ENCODE data around the gene SAMHD1.

Gene SAMHD1

DNA sequence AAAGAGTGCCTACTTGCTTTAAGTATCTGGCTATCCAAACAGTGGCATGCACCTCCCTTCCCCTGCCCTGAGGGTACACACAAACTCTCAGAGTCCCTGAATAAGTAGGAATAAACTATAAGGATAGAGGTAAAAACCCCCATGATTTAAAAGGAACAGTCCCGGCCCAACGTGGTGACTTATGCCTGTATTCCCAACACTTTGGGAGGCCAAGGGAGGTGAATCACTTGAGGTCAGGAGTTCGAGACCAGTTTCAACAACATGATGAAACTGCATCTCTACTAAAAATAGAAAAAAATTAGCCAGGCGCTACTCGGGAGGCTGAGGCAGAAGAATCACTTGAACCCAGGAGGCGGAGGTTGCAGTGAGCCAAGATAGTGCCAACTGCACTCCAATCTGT lies 22.2 kb downstream of the SAMHD1 start:
- no peaks in the 10 kb centered on the region for H3K9me3 ChIP-seq (replicated peaks in 1 of 2; ENCODE audit: control insufficient read depth in 2 of 2, insufficient read depth in 1 of 2, low read depth in 1 of 2, low read length in 2 of 2)
- H3K4ac ChIP-seq (ENCODE audit: low read length), result no peak overlapping the region
- WGBS, 2 donors (ENCODE audit: extremely low coverage in 2 of 2, insufficient read length in 2 of 2, insufficient replicate concordance in 1 of 2), result no CpG with 5 or more reads among the region's 6 CpGs
- DNase-seq (ENCODE audit: low spot score), result no peak
- H4K8ac ChIP-seq (ENCODE audit: low read depth, low read length), result no peak overlapping the region
- H3K4me3 ChIP-seq (ENCODE audit: low read length in 2 of 2), result no peak overlapping the region
- H3K27me3 ChIP-seq (ENCODE audit: control insufficient read depth in 3 of 3, insufficient read depth in 3 of 3, low read depth in 1 of 3, low read length in 3 of 3), result no peaks in the 10 kb centered on the region
- H3K9ac ChIP-seq (ENCODE audit: low read depth, low read length, poor library complexity), result no peak overlapping the region
- no peaks in the 10 kb centered on the region for H3K4me1 ChIP-seq (ENCODE audit: control insufficient read depth in 2 of 2, insufficient read depth in 1 of 2, low read depth in 1 of 2, low read length in 2 of 2)
- no peak overlapping the region for H2AK5ac ChIP-seq (ENCODE audit: low read depth, low read length)
- H3K4me2 ChIP-seq (ENCODE audit: insufficient read depth, low read length, poor library complexity, severe bottlenecking), result no peak overlapping the region
- no peak overlapping the region for H4K91ac ChIP-seq (ENCODE audit: low read depth, low read length, poor library complexity)
- H3K36me3 ChIP-seq (replicated peaks in 1 of 2; ENCODE audit: control insufficient read depth in 2 of 2, insufficient read depth in 2 of 2, low read length in 2 of 2), result no peaks in the 10 kb centered on the region
- H3K14ac ChIP-seq (ENCODE audit: low read length), result no peak overlapping the region
- no peak overlapping the region for H3K27ac ChIP-seq (replicated peaks; ENCODE audit: low read length)
- H2BK120ac ChIP-seq (ENCODE audit: low read depth, low read length), result no peak overlapping the region
- H2AFZ ChIP-seq (ENCODE audit: low read length), result no peak overlapping the region
- H3K23ac ChIP-seq (ENCODE audit: low read depth, low read length, poor library complexity), result no peak overlapping the region
- H2BK12ac ChIP-seq (ENCODE audit: low read length), result no peak overlapping the region
- H3K79me1 ChIP-seq (ENCODE audit: low read depth, low read length), result no peaks in the 10 kb centered on the region
- no peak overlapping the region for H3K18ac ChIP-seq (ENCODE audit: low read length)
- H2BK15ac ChIP-seq (ENCODE audit: low read length), result no peak overlapping the region
- no peak overlapping the region for H2BK5ac ChIP-seq (ENCODE audit: low read length)

GRCh38 chr20:36927704-36928103 lies 23.8 kb downstream of the SAMHD1 start:
- Histone ChIP-seq H3K4me2 (ENCODE audit: insufficient read depth, low read length, poor library complexity, severe bottlenecking) (no peak overlapping the region), H2BK12ac (ENCODE audit: low read length) (no peak overlapping the region), H3K27ac (replicated peaks; ENCODE audit: low read length) (no peak overlapping the region), H3K36me3 (replicated peaks in 1 of 2; ENCODE audit: control insufficient read depth in 2 of 2, insufficient read depth in 2 of 2, low read length in 2 of 2) (no peaks in the 10 kb centered on the region), H3K27me3 (ENCODE audit: control insufficient read depth in 3 of 3, insufficient read depth in 3 of 3, low read depth in 1 of 3, low read length in 3 of 3) (no peaks in the 10 kb centered on the region), H3K9ac (ENCODE audit: low read depth, low read length, poor library complexity) (no peak overlapping the region), H3K4me3 (ENCODE audit: low read length in 2 of 2) (no peak overlapping the region), H3K9me3 (replicated peaks in 1 of 2; ENCODE audit: control insufficient read depth in 2 of 2, insufficient read depth in 1 of 2, low read depth in 1 of 2, low read length in 2 of 2) (no peaks in the 10 kb centered on the region), H2BK5ac (ENCODE audit: low read length) (no peak overlapping the region), H3K14ac (ENCODE audit: low read length) (no peak overlapping the region), H4K8ac (ENCODE audit: low read depth, low read length) (no peak overlapping the region), H3K79me1 (ENCODE audit: low read depth, low read length) (no peaks in the 10 kb centered on the region), H2BK15ac (ENCODE audit: low read length) (no peak overlapping the region), H3K4me1 (ENCODE audit: control insufficient read depth in 2 of 2, insufficient read depth in 1 of 2, low read depth in 1 of 2, low read length in 2 of 2) (no peaks in the 10 kb centered on the region), H4K91ac (ENCODE audit: low read depth, low read length, poor library complexity) (no peak overlapping the region), H3K18ac (ENCODE audit: low read length) (no peak overlapping the region), H2AFZ (ENCODE audit: low read length) (no peak overlapping the region), H2AK5ac (ENCODE audit: low read depth, low read length) (no peak overlapping the region), H3K4ac (ENCODE audit: low read length) (no peak overlapping the region), H2BK120ac (ENCODE audit: low read depth, low read length) (no peak overlapping the region), H3K23ac (ENCODE audit: low read depth, low read length, poor library complexity) (no peak overlapping the region)
- no peak for DNase-seq (ENCODE audit: low spot score)
- WGBS, 2 donors (ENCODE audit: extremely low coverage in 2 of 2, insufficient read length in 2 of 2, insufficient replicate concordance in 1 of 2), result no CpG with 5 or more reads among the region's 1 CpG

- no CpG with 5 or more reads among the region's 6 CpGs for WGBS, 2 donors (ENCODE audit: extremely low coverage in 2 of 2, insufficient read length in 2 of 2, insufficient replicate concordance in 1 of 2)
- Histone ChIP-seq H2AK5ac (ENCODE audit: low read depth, low read length) (no peak overlapping the region), H4K91ac (ENCODE audit: low read depth, low read length, poor library complexity) (no peak overlapping the region), H3K4me3 (ENCODE audit: low read length in 2 of 2) (no peak overlapping the region), H3K18ac (ENCODE audit: low read length) (no peak overlapping the region), H3K23ac (ENCODE audit: low read depth, low read length, poor library complexity) (no peak overlapping the region), H2BK5ac (ENCODE audit: low read length) (no peak overlapping the region), H3K4ac (ENCODE audit: low read length) (no peak overlapping the region), H2AFZ (ENCODE audit: low read length) (no peak overlapping the region), H2BK120ac (ENCODE audit: low read depth, low read length) (no peak overlapping the region), H3K27ac (replicated peaks; ENCODE audit: low read length) (no peak overlapping the region), H2BK12ac (ENCODE audit: low read length) (no peak overlapping the region), H3K9me3 (replicated peaks in 1 of 2; ENCODE audit: control insufficient read depth in 2 of 2, insufficient read depth in 1 of 2, low read depth in 1 of 2, low read length in 2 of 2) (no peaks in the 10 kb centered on the region), H3K9ac (ENCODE audit: low read depth, low read length, poor library complexity) (no peak overlapping the region), H4K8ac (ENCODE audit: low read depth, low read length) (no peak overlapping the region), H3K36me3 (replicated peaks in 1 of 2; ENCODE audit: control insufficient read depth in 2 of 2, insufficient read depth in 2 of 2, low read length in 2 of 2) (no peaks in the 10 kb centered on the region), H3K14ac (ENCODE audit: low read length) (no peak overlapping the region), H2BK15ac (ENCODE audit: low read length) (no peak overlapping the region), H3K79me1 (ENCODE audit: low read depth, low read length) (no peaks in the 10 kb centered on the region), H3K27me3 (ENCODE audit: control insufficient read depth in 3 of 3, insufficient read depth in 3 of 3, low read depth in 1 of 3, low read length in 3 of 3) (no peaks in the 10 kb centered on the region), H3K4me1 (ENCODE audit: control insufficient read depth in 2 of 2, insufficient read depth in 1 of 2, low read depth in 1 of 2, low read length in 2 of 2) (no peaks in the 10 kb centered on the region), H3K4me2 (ENCODE audit: insufficient read depth, low read length, poor library complexity, severe bottlenecking) (no peak overlapping the region)
- DNase-seq (ENCODE audit: low spot score), result no peak
These were observed 24.8 kb downstream of the SAMHD1 start for GRCh38 chr20:36926653-36927200.

DNA sequence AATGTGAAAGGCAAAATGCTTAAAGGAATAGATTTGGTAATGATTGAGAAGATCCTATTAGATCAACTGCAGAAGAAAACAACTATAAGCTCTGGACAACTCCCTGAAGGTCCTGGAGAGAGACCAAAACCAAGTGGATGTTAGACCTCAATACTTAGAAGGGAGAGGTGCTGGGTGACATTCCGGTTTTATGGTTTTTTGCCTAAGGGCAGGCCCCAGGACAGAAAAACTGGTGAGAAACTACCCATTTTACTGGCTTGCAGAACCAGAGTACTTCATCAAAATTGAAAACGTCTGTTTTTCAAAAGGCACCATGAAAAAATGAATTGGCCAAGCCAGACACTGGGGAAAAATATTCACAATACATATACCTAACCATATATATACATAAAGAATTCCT lies 26.3 kb downstream of the SAMHD1 start:
- Histone ChIP-seq H3K18ac (ENCODE audit: low read length) (no peak overlapping the region), H4K91ac (ENCODE audit: low read depth, low read length, poor library complexity) (no peak overlapping the region), H3K36me3 (replicated peaks in 1 of 2; ENCODE audit: control insufficient read depth in 2 of 2, insufficient read depth in 2 of 2, low read length in 2 of 2) (no peaks in the 10 kb centered on the region), H3K14ac (ENCODE audit: low read length) (no peak overlapping the region), H3K23ac (ENCODE audit: low read depth, low read length, poor library complexity) (no peak overlapping the region), H3K4ac (ENCODE audit: low read length) (no peak overlapping the region), H2BK12ac (ENCODE audit: low read length) (no peak overlapping the region), H2AK5ac (ENCODE audit: low read depth, low read length) (no peak overlapping the region), H2BK120ac (ENCODE audit: low read depth, low read length) (no peak overlapping the region), H3K9ac (ENCODE audit: low read depth, low read length, poor library complexity) (no peak overlapping the region), H3K4me1 (ENCODE audit: control insufficient read depth in 2 of 2, insufficient read depth in 1 of 2, low read depth in 1 of 2, low read length in 2 of 2) (no peaks in the 10 kb centered on the region), H2AFZ (ENCODE audit: low read length) (no peak overlapping the region), H3K79me1 (ENCODE audit: low read depth, low read length) (no peaks in the 10 kb centered on the region), H2BK5ac (ENCODE audit: low read length) (no peak overlapping the region), H2BK15ac (ENCODE audit: low read length) (no peak overlapping the region), H3K9me3 (replicated peaks in 1 of 2; ENCODE audit: control insufficient read depth in 2 of 2, insufficient read depth in 1 of 2, low read depth in 1 of 2, low read length in 2 of 2) (no peaks in the 10 kb centered on the region), H3K27me3 (ENCODE audit: control insufficient read depth in 3 of 3, insufficient read depth in 3 of 3, low read depth in 1 of 3, low read length in 3 of 3) (no peaks in the 10 kb centered on the region), H3K27ac (replicated peaks; ENCODE audit: low read length) (no peak overlapping the region), H4K8ac (ENCODE audit: low read depth, low read length) (no peak overlapping the region), H3K4me3 (ENCODE audit: low read length in 2 of 2) (no peak overlapping the region), H3K4me2 (ENCODE audit: insufficient read depth, low read length, poor library complexity, severe bottlenecking) (no peak overlapping the region)
- no CpG with 5 or more reads among the region's 2 CpGs for WGBS, 2 donors (ENCODE audit: extremely low coverage in 2 of 2, insufficient read length in 2 of 2, insufficient replicate concordance in 1 of 2)
- no peak for DNase-seq (ENCODE audit: low spot score)

All from neuronal stem cell (in vitro differentiated cells).